ENCODE data around the gene UBTD2.

DNA sequence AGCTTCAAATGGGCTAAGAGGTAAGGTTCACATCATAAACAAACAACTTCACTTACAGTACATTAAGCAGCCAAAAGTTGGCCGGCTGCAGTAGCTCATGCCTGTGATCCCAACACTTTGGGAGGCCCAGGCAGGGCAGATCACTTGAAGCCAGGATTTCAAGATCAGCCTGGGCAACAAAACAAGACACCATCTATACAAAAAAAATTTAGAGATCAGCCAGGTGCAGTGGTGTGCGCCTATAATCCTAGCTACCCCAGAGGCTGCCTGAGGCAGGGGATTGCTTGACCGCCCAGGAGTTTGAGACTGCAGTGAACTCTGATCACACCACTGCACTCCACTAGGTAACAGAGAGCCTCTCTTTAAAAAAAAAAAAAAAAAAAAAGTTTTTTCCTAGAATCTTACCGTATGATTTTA lies 16.9 kb downstream of the UBTD2 start:
- TF ChIP-seq CTCF (IDR thresholded peaks at IDR 0.05) (no peak), POLR2A (IDR thresholded peaks at IDR 0.05) (no peak)
